A673 (cell line): ENCODE results near the gene USP10.

Experiments used
- CTCF ChIP-seq: fragments of 300-800, 200-600 bp; sonication (generic); conservative IDR thresholded peaks from 2 replicates; pipeline ENCODE4 v1.5.1; 2017; ENCODE audit warnings: low read depth, mild to moderate bottlenecking, antibody characterized with exemption, low read length, moderate library complexity, mixed read lengths
- EZH2 ChIP-seq: fragments of 200-600 bp; sonication (generic); IDR thresholded peaks from 2 replicates; pipeline ENCODE4 v1.6.1; 2017; ENCODE audit warnings: borderline replicate concordance, low read depth, mild to moderate bottlenecking, mixed read lengths, antibody characterized with exemption, low read length; ENCODE audit not compliant: poor library complexity, severe bottlenecking

- TF ChIP-seq CTCF (no peak), EZH2 (no peak)
Observed at GRCh38 chr16:84774810-84775209, 75.0 kb downstream of the USP10 start.
